Keratinocyte (primary cell): ENCODE data around the gene GMCL1.

Source experiments
- CTCF ChIP-seq, 3 experiments: IDR thresholded peaks in 1 of 3; conservative IDR thresholded peaks in 1 of 3; optimal IDR thresholded peaks in 1 of 3; 2 replicates in 2 of 3; 3 replicates in 1 of 3; pipeline versions ENCODE3 to v1.5.1; 2011; ENCODE audit warnings: low read length in 3 of 3, mild to moderate bottlenecking in 3 of 3, moderate library complexity in 2 of 3, control low read depth in 1 of 3, inconsistent platforms in 1 of 3; ENCODE audit not compliant: insufficient read depth in 2 of 3; ENCODE audit errors: extremely low read depth in 1 of 3
- EZH2 ChIP-seq: IDR thresholded peaks from one replicate; pipeline ENCODE4 v1.6.1; 2012; ENCODE audit warnings: inconsistent platforms, mild to moderate bottlenecking, low read length, moderate library complexity

- TF ChIP-seq CTCF (optimal IDR thresholded peaks at IDR 0.05 in 1 of 3, IDR thresholded peaks at IDR 0.05 in 1 of 3, conservative IDR thresholded peaks at IDR 0.05 in 1 of 3; ENCODE audit: extremely low read depth in 1 of 3, insufficient read depth in 2 of 3, low read length in 3 of 3) (no peak), EZH2 (no peak)
Observed at GRCh38 chr2:69827796-69828540, 1.5 kb upstream of the GMCL1 start.
